ENCODE results near the gene SUGCT.

GRCh38 chr7:40842641-40843040 lies 707.8 kb downstream of the SUGCT start:
- TF ChIP-seq TAF1 (IDR thresholded peaks at IDR 0.05; ENCODE audit: low read depth, low read length) (no peak), POLR2A (IDR thresholded peaks at IDR 0.05; ENCODE audit: low read depth, low read length) (no peak), POLR2AphosphoS5 (IDR thresholded peaks at IDR 0.05; ENCODE audit: low read depth, low read length) (no peak)
